Left ventricle myocardium inferior (tissue), 1 donor: ENCODE results near the gene NAPSA. TPM values are rescaled to one million over a fixed set of nuclear protein-coding genes. Genes with fewer than 3 reads are reported as not detected.
"Not testable (repeated sequence)": the region's sequence is repeated elsewhere in the genome, so short reads cannot be mapped to it uniquely, and the experiment has no call there.

Experiments used
- DNase-seq: peaks from one replicate; pipeline ENCODE4 v3.0.0-alpha.2; 2020
- H3K27ac ChIP-seq: fragments of 200-600 bp; replicated peaks from 2 replicates; pipeline ENCODE4 v1.8.0; 2021
- H3K27me3 ChIP-seq: fragments of 200-600 bp; 2 replicates; pipeline ENCODE4 v1.8.0; 2021; ENCODE audit warnings: low read depth
- H3K36me3 ChIP-seq: fragments of 200-600 bp; 2 replicates; pipeline ENCODE4 v1.8.0; 2021
- H3K4me1 ChIP-seq: fragments of 200-600 bp; 2 replicates; pipeline ENCODE4 v1.8.0; 2021
- H3K4me3 ChIP-seq: fragments of 200-600 bp; 2 replicates; pipeline ENCODE4 v1.8.0; 2021; ENCODE audit warnings: mild to moderate bottlenecking, moderate library complexity
- H3K9me3 ChIP-seq: fragments of 200-600 bp; replicated peaks from 2 replicates; pipeline ENCODE4 v1.8.0; 2021
- CTCF ChIP-seq: fragments of 200-600 bp; IDR thresholded peaks from 2 replicates; pipeline ENCODE4 v1.8.0; 2021; ENCODE audit warnings: antibody characterized with exemption, mild to moderate bottlenecking, borderline replicate concordance
- intact Hi-C: fragments of 100-400 bp; cut with micrococcal nuclease; formaldehyde crosslinking; loops from one replicate; pipeline ENCODE4 v1.11.0; 2022
- total RNA-seq: library from RNA; stranded (reverse); fragmentation: NEBNext Ultra II Directional; extraction: Animal tissue kit (Norgen Biotek cat#: 25700); gene quantifications from one replicate; pipeline ENCODE4 v1.2.1, GENCODE V29; 2021
- donor health status: DM: no; HTN: yes; CAD: no; lungs with severe emphysema.

The NAPSA gene
- total RNA-seq, 1 donor from 2014 or later: 0.05 TPM

- Histone ChIP-seq H3K27ac (peak overlapping the region; percentile 78), H3K4me1 (peaks cover 52% of the 10 kb centered on the region), H3K4me3 (peak overlapping the region; percentile 69), H3K27me3 (peaks cover 83% of the 10 kb centered on the region), H3K36me3 (no peaks in the 10 kb centered on the region), H3K9me3 (no peaks in the 10 kb centered on the region)
- no peak for DNase-seq
- intact Hi-C loops: no loop called here
- TF ChIP-seq CTCF: no peak
Measured at GRCh38 chr19:50331221-50331993, 34.0 kb downstream of the NAPSA start.

GRCh38 chr19:50330365-50331078 is 34.9 kb downstream of the NAPSA start:
- Histone ChIP-seq H3K36me3 (no peaks in the 10 kb centered on the region), H3K4me3 (peak overlapping the region; percentile 69), H3K27ac (peak overlapping the region; percentile 78), H3K27me3 (peaks cover 90% of the 10 kb centered on the region), H3K9me3 (no peaks in the 10 kb centered on the region), H3K4me1 (peaks cover 60% of the 10 kb centered on the region)
- intact Hi-C loops: no loop called here
- peak; percentile 83 for DNase-seq
- no peak for TF ChIP-seq CTCF

DNA sequence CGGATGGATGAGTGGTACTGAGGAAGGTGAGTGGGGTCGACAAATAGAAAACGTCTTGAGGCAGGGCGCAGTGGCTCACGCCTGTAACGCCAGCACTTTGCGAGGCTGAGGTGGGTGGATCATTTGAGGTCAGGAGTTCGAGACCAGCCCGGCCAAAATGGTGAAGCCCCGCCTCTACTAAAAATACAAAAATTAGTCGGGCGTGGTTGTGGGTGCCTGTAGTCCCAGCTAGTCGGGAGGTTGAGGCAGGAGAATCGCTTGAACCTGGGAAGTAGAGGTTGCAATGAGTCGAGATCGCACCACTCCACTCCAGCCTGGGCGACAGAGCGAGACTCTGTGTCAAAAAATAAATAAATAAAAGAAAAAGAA is 35.5 kb downstream of the NAPSA start:
- Histone ChIP-seq H3K4me1 (peaks cover 64% of the 10 kb centered on the region), H3K4me3 (peak overlapping the region; percentile 69), H3K27me3 (peaks cover 89% of the 10 kb centered on the region), H3K27ac (peak overlapping the region; percentile 78)
- H3K36me3 ChIP-seq, intact Hi-C loops, H3K9me3 ChIP-seq, DNase-seq: not testable (repeated sequence)

DNA sequence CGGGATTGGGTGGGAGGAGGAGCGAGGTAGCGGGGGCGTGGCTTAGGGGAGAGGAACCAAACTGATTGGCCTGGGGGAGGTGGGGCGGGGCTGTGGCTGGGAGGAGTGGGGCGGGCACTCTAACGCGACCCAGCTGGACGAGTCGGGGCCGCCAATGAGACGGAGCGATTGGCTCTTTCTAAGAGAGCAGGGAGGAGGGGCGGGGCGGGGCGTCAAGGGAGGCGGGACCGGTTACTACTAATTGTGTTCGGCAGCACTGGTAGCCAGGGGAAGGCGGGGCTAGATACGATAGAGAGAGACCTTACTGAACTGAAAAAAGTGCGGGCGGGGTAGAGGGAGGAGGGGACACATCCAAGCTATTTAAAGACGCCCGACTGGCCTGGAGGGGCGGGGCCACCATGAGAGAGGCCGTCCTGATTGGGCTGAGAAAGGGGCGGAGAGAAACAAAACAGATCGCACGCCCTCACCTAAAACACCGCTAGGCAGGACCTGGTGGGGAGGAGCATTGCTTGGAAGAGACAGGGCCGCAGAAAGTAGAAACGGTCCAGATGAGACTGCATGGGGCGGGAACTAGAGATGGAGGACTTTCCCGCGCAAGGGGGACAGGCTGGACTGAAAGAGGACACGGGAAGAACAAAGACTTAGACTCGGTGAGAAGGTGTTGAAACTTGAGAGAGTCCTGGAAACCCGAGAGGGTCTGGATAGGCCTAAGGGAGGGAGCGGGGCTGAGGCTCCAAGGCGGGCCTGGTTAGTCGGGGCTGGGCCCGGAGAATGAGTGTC is 36.1 kb downstream of the NAPSA start, which contains the start of gene KCNC3:
KCNC3 (minus strand) TSS at position 232 of the 780 bp plus-strand sequence. CDS start 295 bp downstream, outside the sequence.
- Histone ChIP-seq H3K27ac (peak within 1 kb of the TSS; percentile 78), H3K4me3 (peak within 1 kb of the TSS; percentile 69), H3K36me3 (no peaks in the 10 kb centered on the region), H3K9me3 (no peaks in the 10 kb centered on the region), H3K4me1 (peaks cover 64% of the 10 kb centered on the region), H3K27me3 (peaks cover 84% of the 10 kb centered on the region)
- TF ChIP-seq CTCF: no peak
- intact Hi-C loops: no loop called here
- DNase-seq: peak; percentile 99

DNA sequence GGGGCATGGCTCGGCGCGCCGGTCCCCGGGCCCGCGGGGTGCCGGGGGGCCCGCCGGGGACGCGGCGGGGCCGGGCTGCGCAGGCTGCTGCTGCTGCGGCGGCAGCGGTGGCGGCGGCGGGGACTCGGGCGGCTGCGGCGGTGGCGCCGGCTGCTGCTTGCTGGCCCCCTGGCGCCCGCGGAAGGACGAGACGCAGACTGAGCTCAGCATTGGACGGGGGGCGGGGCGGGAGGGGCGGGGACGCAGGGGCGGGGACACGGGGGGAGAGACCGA is 36.6 kb downstream of the NAPSA start:
- Histone ChIP-seq H3K4me1 (peaks cover 59% of the 10 kb centered on the region), H3K27me3 (peaks cover 79% of the 10 kb centered on the region), H3K9me3 (no peaks in the 10 kb centered on the region), H3K27ac (no peak overlapping the region), H3K4me3 (peak overlapping the region; percentile 62), H3K36me3 (no peaks in the 10 kb centered on the region)
- TF ChIP-seq CTCF: no peak
- no peak for DNase-seq
- intact Hi-C loops: no loop called here
